ENCODE results near the gene PLA2G5.

GRCh38 chr1:20068722-20069121, 1.3 kb upstream of the PLA2G5 start:
- TF ChIP-seq MAX (IDR thresholded peaks at IDR 0.05; ENCODE audit: low read depth, low read length) (no peak), CTCF (IDR thresholded peaks at IDR 0.05; ENCODE audit: low read depth, low read length) (no peak), POLR2A (IDR thresholded peaks at IDR 0.05; ENCODE audit: extremely low read depth, insufficient read length) (no peak), MYC (IDR thresholded peaks at IDR 0.05; ENCODE audit: low read depth, low read length) (no peak)

Measured in NB4 (cell line).